ENCODE measurements around the gene RTN1.

The RTN1 gene

DNA sequence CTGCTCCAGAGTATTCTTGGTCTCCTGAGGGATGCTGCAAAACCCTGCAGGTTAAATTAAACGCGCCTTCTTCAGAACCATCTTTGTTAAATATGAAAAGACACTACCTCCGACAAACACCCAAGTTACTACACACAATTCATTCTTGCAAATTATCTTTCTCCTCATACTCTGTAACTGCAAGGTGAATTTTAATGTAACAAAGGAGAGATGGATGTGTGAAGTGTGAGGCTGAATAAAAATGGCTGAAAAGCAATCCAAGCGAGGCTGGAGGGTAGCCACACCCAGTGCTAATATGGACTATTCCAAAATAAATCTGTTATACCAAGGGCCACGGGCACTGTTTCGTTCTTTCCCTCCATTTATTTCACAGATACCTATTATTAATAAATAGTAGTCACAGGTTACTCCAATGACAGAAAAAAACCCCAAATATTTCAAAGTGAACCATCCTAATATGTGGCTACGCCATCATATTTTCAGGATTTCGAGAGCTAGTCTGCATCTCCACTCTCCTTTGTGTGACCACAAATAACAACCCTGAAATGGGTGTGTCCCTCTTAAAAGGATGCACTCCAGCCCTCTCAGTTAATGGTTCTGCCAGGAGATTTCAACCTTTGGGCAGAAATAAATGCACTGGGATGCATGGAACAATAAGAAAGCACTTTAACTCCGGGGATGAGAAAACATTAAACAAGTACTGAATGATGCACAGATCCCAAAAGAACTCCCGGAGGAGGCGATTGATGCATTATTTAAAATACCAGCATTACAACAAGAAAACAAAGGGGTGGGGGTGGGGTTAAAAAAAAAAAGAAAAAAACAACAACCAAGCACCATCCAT, 240.9 kb downstream of the RTN1 start:
- DNase-seq (ENCODE audit: low read depth), result no peak
- TF ChIP-seq, protein P1, sequence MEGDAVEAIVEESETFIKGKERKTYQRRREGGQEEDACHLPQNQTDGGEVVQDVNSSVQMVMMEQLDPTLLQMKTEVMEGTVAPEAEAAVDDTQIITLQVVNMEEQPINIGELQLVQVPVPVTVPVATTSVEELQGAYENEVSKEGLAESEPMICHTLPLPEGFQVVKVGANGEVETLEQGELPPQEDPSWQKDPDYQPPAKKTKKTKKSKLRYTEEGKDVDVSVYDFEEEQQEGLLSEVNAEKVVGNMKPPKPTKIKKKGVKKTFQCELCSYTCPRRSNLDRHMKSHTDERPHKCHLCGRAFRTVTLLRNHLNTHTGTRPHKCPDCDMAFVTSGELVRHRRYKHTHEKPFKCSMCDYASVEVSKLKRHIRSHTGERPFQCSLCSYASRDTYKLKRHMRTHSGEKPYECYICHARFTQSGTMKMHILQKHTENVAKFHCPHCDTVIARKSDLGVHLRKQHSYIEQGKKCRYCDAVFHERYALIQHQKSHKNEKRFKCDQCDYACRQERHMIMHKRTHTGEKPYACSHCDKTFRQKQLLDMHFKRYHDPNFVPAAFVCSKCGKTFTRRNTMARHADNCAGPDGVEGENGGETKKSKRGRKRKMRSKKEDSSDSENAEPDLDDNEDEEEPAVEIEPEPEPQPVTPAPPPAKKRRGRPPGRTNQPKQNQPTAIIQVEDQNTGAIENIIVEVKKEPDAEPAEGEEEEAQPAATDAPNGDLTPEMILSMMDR (IDR thresholded peaks at IDR 0.05; ENCODE audit: control insufficient read depth, insufficient read depth, low read depth, low read length, missing control alignments), result no peak
- H3K4me3 ChIP-seq (ENCODE audit: control insufficient read depth, low read depth, low read length), result no peak overlapping the region

DNA sequence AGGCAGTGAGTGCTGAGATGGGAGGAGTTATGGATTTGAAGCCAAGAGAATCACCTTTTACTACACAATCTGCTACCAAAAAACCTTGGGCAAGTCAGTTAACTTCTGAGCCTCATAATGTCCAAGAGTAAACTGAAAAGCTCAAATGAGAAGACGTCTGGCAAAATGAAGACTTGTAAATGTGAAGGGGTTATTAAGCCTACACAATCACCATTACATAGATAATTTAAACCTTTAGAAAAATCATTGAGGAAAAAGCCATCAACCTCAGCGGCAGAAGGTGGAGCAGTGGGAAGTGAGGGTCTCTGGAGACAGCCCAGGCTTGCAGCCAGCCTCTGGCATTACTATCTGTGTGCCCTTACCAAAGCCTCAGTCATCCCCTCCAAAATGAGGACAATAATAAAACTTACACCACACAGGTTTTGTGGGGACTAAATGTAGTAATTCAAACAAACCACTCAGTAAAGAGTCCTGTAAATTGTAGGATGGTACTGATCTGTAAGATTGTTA, 243.5 kb downstream of the RTN1 start:
- no peak overlapping the region for H3K4me3 ChIP-seq (ENCODE audit: control insufficient read depth, low read depth, low read length)
- TF ChIP-seq, protein P1 (IDR thresholded peaks at IDR 0.05; ENCODE audit: control insufficient read depth, insufficient read depth, low read depth, low read length, missing control alignments), result no peak
- DNase-seq (ENCODE audit: low read depth), result no peak

DNA sequence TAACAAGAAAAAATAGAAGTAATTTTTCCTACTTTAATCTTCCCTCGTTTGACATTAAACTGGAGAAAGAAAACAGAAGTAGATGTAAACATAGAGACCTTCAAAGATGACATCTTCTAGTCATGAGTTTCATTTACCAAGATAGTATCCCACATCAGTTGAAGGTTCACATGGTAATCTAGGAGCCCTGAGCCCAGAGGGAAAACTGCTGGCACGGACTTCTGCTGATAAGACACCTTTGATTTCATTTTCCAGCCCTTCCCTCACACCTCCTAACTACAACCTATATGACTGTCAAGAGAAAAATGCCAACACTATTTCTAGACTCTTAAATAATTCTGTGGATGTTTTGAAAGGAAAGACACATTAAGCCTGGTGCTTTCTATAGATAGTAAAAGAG, 247.9 kb downstream of the RTN1 start:
- DNase-seq (ENCODE audit: low read depth), result no peak
- H3K4me3 ChIP-seq (ENCODE audit: control insufficient read depth, low read depth, low read length), result no peak overlapping the region
- TF ChIP-seq, protein P1 (IDR thresholded peaks at IDR 0.05; ENCODE audit: control insufficient read depth, insufficient read depth, low read depth, low read length, missing control alignments), result no peak

DNA sequence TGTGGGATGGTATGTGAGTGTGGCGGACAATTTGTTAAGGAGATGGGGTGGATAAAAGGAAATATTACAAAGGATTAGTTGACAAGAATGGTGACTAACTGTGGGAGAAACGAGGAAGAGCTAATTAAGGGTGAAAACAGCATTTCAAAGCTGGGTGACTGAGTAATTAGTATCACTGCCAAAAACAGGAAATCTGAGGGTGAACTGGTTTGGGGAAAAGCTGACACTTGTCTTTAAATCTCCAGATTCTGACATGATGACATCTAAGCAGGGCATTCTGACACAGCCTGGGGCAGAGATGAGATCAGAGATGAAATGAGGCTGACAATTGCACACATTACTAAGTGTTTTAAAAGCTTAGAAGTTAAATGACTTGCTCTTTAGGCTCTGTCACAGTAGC, 251.5 kb downstream of the RTN1 start:
- H3K4me3 ChIP-seq (ENCODE audit: control insufficient read depth, low read depth, low read length), result no peak overlapping the region
- no peak for DNase-seq (ENCODE audit: low read depth)
- TF ChIP-seq, protein P1 (IDR thresholded peaks at IDR 0.05; ENCODE audit: control insufficient read depth, insufficient read depth, low read depth, low read length, missing control alignments), result no peak

DNA sequence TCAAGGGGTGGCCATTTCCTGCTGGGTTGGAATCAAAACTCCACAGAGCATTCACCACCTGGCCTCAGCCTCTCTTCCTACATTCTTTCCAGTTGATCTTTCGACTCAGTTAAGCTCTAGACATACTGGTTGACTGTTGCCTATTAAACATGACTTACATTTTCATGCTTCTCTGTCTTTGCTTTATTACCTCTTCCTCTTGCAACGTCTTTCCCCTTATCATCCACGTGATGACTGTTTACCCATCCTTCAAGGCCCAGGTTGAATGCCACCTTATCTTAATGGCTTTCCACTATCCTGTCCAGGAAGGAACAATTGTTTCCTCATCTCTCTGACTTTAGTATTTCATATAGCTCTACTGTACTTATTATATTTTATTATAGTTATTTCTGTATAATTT, 269.5 kb downstream of the RTN1 start:
- TF ChIP-seq, protein P1 (IDR thresholded peaks at IDR 0.05; ENCODE audit: control insufficient read depth, insufficient read depth, low read depth, low read length, missing control alignments), result no peak
- DNase-seq (ENCODE audit: low read depth), result no peak

DNA sequence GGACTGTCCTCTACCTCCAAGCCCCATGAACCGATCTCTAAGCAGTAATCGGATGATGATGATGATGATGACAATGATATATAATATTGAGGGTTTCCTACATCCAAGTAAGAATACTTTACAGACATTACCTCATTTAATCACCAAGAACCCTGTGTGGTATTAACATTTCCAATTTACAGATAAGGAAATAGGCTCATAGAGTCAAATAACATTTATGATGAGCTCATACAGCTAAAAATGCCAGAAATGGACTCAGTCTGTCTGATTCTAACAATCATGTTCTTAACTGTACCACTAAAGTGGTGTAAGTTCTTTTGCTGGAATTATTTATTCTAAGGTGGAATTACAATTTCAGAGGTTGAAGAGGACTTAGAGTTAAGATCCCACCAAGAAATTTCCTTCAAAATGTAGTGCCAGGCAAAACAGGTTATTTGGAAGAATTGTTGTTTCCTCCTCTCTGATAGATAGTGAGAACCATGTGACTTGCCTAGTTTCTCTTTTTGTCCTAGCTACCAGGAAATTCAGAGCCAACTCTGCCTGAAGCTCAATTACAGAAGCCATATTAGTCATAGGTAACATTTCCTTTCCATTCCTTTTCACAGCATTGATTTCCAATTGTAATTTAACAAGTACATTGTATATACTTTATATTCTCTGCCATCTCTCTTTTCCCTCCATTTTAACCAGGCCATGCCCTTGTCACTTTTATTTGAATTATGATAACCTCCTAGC, 270.2 kb downstream of the RTN1 start:
- TF ChIP-seq, protein P1 (IDR thresholded peaks at IDR 0.05; ENCODE audit: control insufficient read depth, insufficient read depth, low read depth, low read length, missing control alignments), result no peak
- no peak for DNase-seq (ENCODE audit: low read depth)
- H3K4me3 ChIP-seq (ENCODE audit: control insufficient read depth, low read depth, low read length), result no peak overlapping the region

More for the DNA sequence above, 269.5 kb downstream of the RTN1 start:
- H3K4me3 ChIP-seq (ENCODE audit: control insufficient read depth, low read depth, low read length), result no peak overlapping the region
